Measurements from ENCODE around the gene MTURN. TPM values are rescaled to one million over a fixed set of nuclear protein-coding genes. Genes with fewer than 3 reads are reported as not detected.

MTURN gene
- total and polyA plus RNA-seq, 10 of the 15 experiments (the other 5 are each of a cell fraction or from before 2014, with no cell fraction given): 0.52 to 5.0 (median 3.3) TPM

GRCh38 chr7:30136743-30137485, 2.1 kb downstream of the MTURN start:
- CTCF ChIA-PET: interaction anchor here (0.6 kb wide), 1 partner anchor 26 kb away, joined by 3 read pairs; no protein-coding TSS in a partner anchor
- Histone ChIP-seq H2AFZ (ENCODE audit: control insufficient read depth, low read depth, low read length) (no peak overlapping the region), H3K9me3 (replicated peaks; ENCODE audit: control insufficient read depth, insufficient read depth, low read length) (no peaks in the 10 kb centered on the region; the same call in 2 of the 3 replicates), H3K4me3 (no peak overlapping the region), H3K27ac (ENCODE audit: control insufficient read depth, insufficient read depth) (no peak overlapping the region), H3K9ac (ENCODE audit: control insufficient read depth, insufficient read depth, low read length) (no peak overlapping the region), H3K27me3 (replicated peaks in 1 of 2; ENCODE audit: control insufficient read depth in 2 of 2, insufficient read depth in 2 of 2, low read length in 1 of 2) (peaks cover 0 to 3% of the 10 kb centered on the region in 2 experiments; a peak in 1 of 4 replicates), H3K36me3 (ENCODE audit: control insufficient read depth in 2 of 2, insufficient read depth in 2 of 2, low read length in 1 of 2) (no peaks in the 10 kb centered on the region), H3K4me1 (ENCODE audit: control insufficient read depth, insufficient read depth, low read length) (peaks cover 4% of the 10 kb centered on the region; the same call in 1 of the 2 replicates), H3K79me2 (ENCODE audit: control insufficient read depth, insufficient read depth, low read length) (no peaks in the 10 kb centered on the region), H4K20me1 (ENCODE audit: control insufficient read depth, insufficient read depth) (no peaks in the 10 kb centered on the region), H3K4me2 (ENCODE audit: control insufficient read depth, insufficient read depth) (no peak overlapping the region)
- ATAC-seq (no peak), DNase-seq (ENCODE audit: low read depth, low spot score) (no peak), FAIRE-seq (no peak)
- intact Hi-C loops (cut with micrococcal nuclease; ENCODE audit: unreplicated experiment) (no loop called here), in situ Hi-C loops (cut with MboI) (no loop called here)
- TF ChIP-seq SMARCA5 (IDR thresholded peaks at IDR 0.05) (no peak), MAX (IDR thresholded peaks at IDR 0.05; ENCODE audit: low read depth, low read length) (no peak), ZBTB40 (IDR thresholded peaks at IDR 0.05; ENCODE audit: borderline replicate concordance) (no peak), E2F4 (IDR thresholded peaks at IDR 0.05; ENCODE audit: low read depth, low read length) (no peak), IRF4 (IDR thresholded peaks at IDR 0.05; ENCODE audit: low read depth, low read length) (no peak), NR2F1 (conservative IDR thresholded peaks at IDR 0.05) (no peak), NFIC (IDR thresholded peaks at IDR 0.05; ENCODE audit: low read depth, low read length) (no peak), TCF12 (IDR thresholded peaks at IDR 0.05; ENCODE audit: low read depth, low read length) (no peak), FOXK2 (IDR thresholded peaks at IDR 0.05) (no peak), MYC (IDR thresholded peaks at IDR 0.05; ENCODE audit: insufficient read depth, insufficient read length, insufficient replicate concordance, low read length, severe bottlenecking) (no peak), EED (IDR thresholded peaks at IDR 0.05; ENCODE audit: low read depth) (no peak), PAX5 (IDR thresholded peaks at IDR 0.05; ENCODE audit: borderline replicate concordance, low read depth, low read length) (no peak), TBL1XR1 (IDR thresholded peaks at IDR 0.05; ENCODE audit: low read depth, low read length) (no peak)
- POLR2A ChIA-PET: interaction anchor here (0.7 kb wide), 1 partner anchor 10 kb away, joined by 3 read pairs; no protein-coding TSS in a partner anchor
- WGBS (ENCODE audit: insufficient coverage, insufficient replicate concordance, low lambda C conversion rate, missing lambda C conversion rate): 88% methylated on average over 7 of the region's 7 CpGs
- SMC1A ChIA-PET (ENCODE audit: uncharacterized antibody, unreplicated experiment): interaction anchor here (1.0 to 1.4 kb wide), 2 partner anchors 10 to 26 kb away, joined by 3 to 5 read pairs; no protein-coding TSS in a partner anchor
- RAD21 ChIA-PET (ENCODE audit: unreplicated experiment): interaction anchor here (1.2 kb wide), 1 partner anchor 26 kb away, joined by 4 read pairs; no protein-coding TSS in a partner anchor
- no TSS peak for BruUV-seq (replicated peaks)

All from GM12878 (cell line).